OCI-LY3 (cell line): Measurements from ENCODE around the gene TSPAN11.

Experiments
- H2AFZ ChIP-seq: fragments of 200-600, 300-600 bp; shearing (Covaris generic); 2 replicates; pipeline ENCODE4 v1.6.0; 2014; ENCODE audit warnings: antibody characterized with exemption, low read depth, low read length
- H3K27ac ChIP-seq: fragments of 200-600, 300-600 bp; sonication (generic); 2 replicates; pipeline ENCODE4 v1.5.1; 2014; ENCODE audit warnings: mild to moderate bottlenecking, low read length, moderate library complexity, mixed read lengths
- H3K27me3 ChIP-seq: fragments of 200-600, 300-600 bp; sonication (generic); 2 replicates; pipeline ENCODE4 v1.6.1; 2014; ENCODE audit warnings: low read depth, low read length, mixed read lengths
- H3K36me3 ChIP-seq: fragments of 200-600, 300-600 bp; sonication (generic); replicated peaks from 2 replicates; pipeline ENCODE3; 2014; ENCODE audit warnings: low read depth, low read length, mixed read lengths
- H3K4me1 ChIP-seq: fragments of 300-600, 200-600 bp; sonication (generic); 2 replicates; pipeline ENCODE4 v1.6.1; 2014; ENCODE audit warnings: low read length, mixed read lengths
- H3K4me2 ChIP-seq: fragments of 200-600, 300-600 bp; sonication (generic); 2 replicates; pipeline ENCODE4 v1.6.1; 2014; ENCODE audit warnings: low read length, mixed read lengths
- H3K4me3 ChIP-seq: fragments of 300-600, 200-600 bp; sonication (generic); 2 replicates; pipeline ENCODE4 v1.5.1; 2014; ENCODE audit warnings: antibody characterized with exemption, mild to moderate bottlenecking, low read length, moderate library complexity
- H3K79me2 ChIP-seq: fragments of 300-600, 200-600 bp; shearing (Covaris generic); 2 replicates; pipeline ENCODE4 v1.6.1; 2014; ENCODE audit warnings: mild to moderate bottlenecking, low read length, mixed read lengths
- H3K9ac ChIP-seq: fragments of 300-600, 200-600 bp; shearing (Covaris generic); 2 replicates; pipeline ENCODE4 v1.6.0; 2014; ENCODE audit warnings: mild to moderate bottlenecking, low read length, moderate library complexity
- H3K9me3 ChIP-seq: fragments of 200-600, 300-600 bp; shearing (Covaris generic); 2 replicates; pipeline ENCODE4 v1.6.1; 2014; ENCODE audit warnings: low read length, mixed read lengths; ENCODE audit not compliant: insufficient read depth
- H4K20me1 ChIP-seq: fragments of 200-600, 300-600 bp; sonication (generic); 2 replicates; pipeline ENCODE4 v1.6.1; 2016; ENCODE audit warnings: low read length, mixed read lengths; ENCODE audit not compliant: insufficient read depth
- CTCF ChIP-seq: fragments of 200-600, 300-600 bp; sonication (generic); IDR thresholded peaks from 2 replicates; pipeline ENCODE4 v1.5.1; 2014; ENCODE audit warnings: antibody characterized with exemption, low read length, low read depth
- EZH2phosphoT487 ChIP-seq: fragments of 200-600 bp; shearing (Covaris generic); IDR thresholded peaks from 2 replicates; pipeline ENCODE4 v1.6.1; 2018; ENCODE audit warnings: antibody characterized with exemption, mixed run types, low read depth

Gene TSPAN11

GRCh38 chr12:30952015-30952414 is 25.5 kb downstream of the TSPAN11 start:
- Histone ChIP-seq H3K9me3 (no peaks in the 10 kb centered on the region), H3K79me2 (no peaks in the 10 kb centered on the region), H3K4me1 (no peaks in the 10 kb centered on the region), H3K4me3 (no peak overlapping the region), H3K9ac (no peak overlapping the region), H2AFZ (no peak overlapping the region), H3K27ac (no peak overlapping the region), H4K20me1 (no peaks in the 10 kb centered on the region), H3K4me2 (no peak overlapping the region), H3K27me3 (no peaks in the 10 kb centered on the region; the same call in 1 of the 2 replicates), H3K36me3 (no peaks in the 10 kb centered on the region)
- no peak for TF ChIP-seq EZH2phosphoT487
- TF ChIP-seq CTCF: no peak

- TF ChIP-seq EZH2phosphoT487: no peak
- TF ChIP-seq CTCF: no peak
Observed at GRCh38 chr12:30953257-30953656, 26.7 kb downstream of the TSPAN11 start.

GRCh38 chr12:30953951-30954751 is 27.6 kb downstream of the TSPAN11 start:
- no peak overlapping the region for H3K4me3 ChIP-seq
- H4K20me1 ChIP-seq: no peaks in the 10 kb centered on the region
- TF ChIP-seq CTCF (no peak), EZH2phosphoT487 (no peak)
- no peaks in the 10 kb centered on the region for H3K4me1 ChIP-seq
- no peaks in the 10 kb centered on the region; the same call in 1 of the 2 replicates for H3K27me3 ChIP-seq
- H3K27ac ChIP-seq: no peak overlapping the region
- no peak overlapping the region for H2AFZ ChIP-seq
- no peaks in the 10 kb centered on the region for H3K79me2 ChIP-seq
- no peaks in the 10 kb centered on the region for H3K9me3 ChIP-seq
- no peaks in the 10 kb centered on the region for H3K36me3 ChIP-seq
- no peak overlapping the region for H3K4me2 ChIP-seq
- H3K9ac ChIP-seq: no peak overlapping the region

More at GRCh38 chr12:30953257-30953656, 26.7 kb downstream of the TSPAN11 start:
- no peak overlapping the region for H3K4me2 ChIP-seq
- no peaks in the 10 kb centered on the region for H3K79me2 ChIP-seq
- no peak overlapping the region for H3K27ac ChIP-seq
- no peaks in the 10 kb centered on the region; the same call in 1 of the 2 replicates for H3K27me3 ChIP-seq
- H2AFZ ChIP-seq: no peak overlapping the region
- H4K20me1 ChIP-seq: no peaks in the 10 kb centered on the region
- no peaks in the 10 kb centered on the region for H3K36me3 ChIP-seq
- no peak overlapping the region for H3K4me3 ChIP-seq
- H3K4me1 ChIP-seq: no peaks in the 10 kb centered on the region
- no peaks in the 10 kb centered on the region for H3K9me3 ChIP-seq
- H3K9ac ChIP-seq: no peak overlapping the region

- Histone ChIP-seq H3K4me1 (no peaks in the 10 kb centered on the region), H3K27me3 (no peaks in the 10 kb centered on the region; the same call in 1 of the 2 replicates)
Observed at GRCh38 chr12:30955214-30955613, 28.7 kb downstream of the TSPAN11 start.

More at GRCh38 chr12:30955214-30955613, 28.7 kb downstream of the TSPAN11 start:
- Histone ChIP-seq H3K27ac (no peak overlapping the region), H3K36me3 (no peaks in the 10 kb centered on the region), H4K20me1 (no peaks in the 10 kb centered on the region), H3K4me2 (no peak overlapping the region), H3K79me2 (no peaks in the 10 kb centered on the region), H3K9ac (no peak overlapping the region), H3K4me3 (no peak overlapping the region), H3K9me3 (no peaks in the 10 kb centered on the region), H2AFZ (no peak overlapping the region)
- TF ChIP-seq CTCF: no peak
- TF ChIP-seq EZH2phosphoT487: no peak
